Measurements from ENCODE around the gene BLMH. TPM values are rescaled to one million over a fixed set of nuclear protein-coding genes. Genes with fewer than 3 reads are reported as not detected.

The BLMH gene
- total RNA-seq, 1 experiment from 2014 or later = 33.7 TPM

DNA sequence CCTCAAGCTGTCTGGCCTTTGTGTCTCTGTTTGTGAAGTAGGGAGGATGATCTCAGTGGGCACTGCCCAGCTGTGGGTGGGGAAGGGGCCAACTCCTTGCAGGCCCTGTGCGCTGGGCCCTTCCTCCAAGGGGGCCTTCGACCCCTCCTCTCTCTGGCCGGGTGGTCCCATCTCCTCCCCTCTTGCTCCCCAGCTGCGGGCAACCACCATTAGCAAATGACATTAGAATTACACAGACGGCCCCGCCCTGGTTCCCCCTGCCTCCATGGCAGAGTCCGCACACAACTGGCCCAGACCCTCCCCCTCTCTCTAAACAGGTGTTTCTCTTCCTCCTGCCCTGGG is 53.8 kb downstream of the BLMH start:
- Mint-ChIP-seq H3K4me1 (ENCODE audit: low read depth, unreplicated experiment) (no peaks in the 10 kb centered on the region), H3K9me3 (ENCODE audit: low read depth, unreplicated experiment) (no peaks in the 10 kb centered on the region), H3K36me3 (ENCODE audit: insufficient read depth, unreplicated experiment) (no peaks in the 10 kb centered on the region), H3K4me3 (ENCODE audit: low read depth, unreplicated experiment) (no peak overlapping the region), H3K27ac (ENCODE audit: unreplicated experiment) (no peak overlapping the region), H3K27me3 (ENCODE audit: unreplicated experiment) (peaks cover 64% of the 10 kb centered on the region)
- DNase-seq = no peak
- intact Hi-C loops (cut with micrococcal nuclease; ENCODE audit: unreplicated experiment) = loop anchor here (5.0 to 10.0 kb wide), 2 partner anchors 113 to 136 kb away; no protein-coding TSS in a partner anchor
- CTCF ChIA-PET = interaction anchor here (5.1 kb wide), 1 partner anchor 133 kb away, joined by 29 read pairs; no protein-coding TSS in a partner anchor
- no TSS peak for BruUV-seq (replicated peaks)
- TF ChIP-seq, protein P1, sequence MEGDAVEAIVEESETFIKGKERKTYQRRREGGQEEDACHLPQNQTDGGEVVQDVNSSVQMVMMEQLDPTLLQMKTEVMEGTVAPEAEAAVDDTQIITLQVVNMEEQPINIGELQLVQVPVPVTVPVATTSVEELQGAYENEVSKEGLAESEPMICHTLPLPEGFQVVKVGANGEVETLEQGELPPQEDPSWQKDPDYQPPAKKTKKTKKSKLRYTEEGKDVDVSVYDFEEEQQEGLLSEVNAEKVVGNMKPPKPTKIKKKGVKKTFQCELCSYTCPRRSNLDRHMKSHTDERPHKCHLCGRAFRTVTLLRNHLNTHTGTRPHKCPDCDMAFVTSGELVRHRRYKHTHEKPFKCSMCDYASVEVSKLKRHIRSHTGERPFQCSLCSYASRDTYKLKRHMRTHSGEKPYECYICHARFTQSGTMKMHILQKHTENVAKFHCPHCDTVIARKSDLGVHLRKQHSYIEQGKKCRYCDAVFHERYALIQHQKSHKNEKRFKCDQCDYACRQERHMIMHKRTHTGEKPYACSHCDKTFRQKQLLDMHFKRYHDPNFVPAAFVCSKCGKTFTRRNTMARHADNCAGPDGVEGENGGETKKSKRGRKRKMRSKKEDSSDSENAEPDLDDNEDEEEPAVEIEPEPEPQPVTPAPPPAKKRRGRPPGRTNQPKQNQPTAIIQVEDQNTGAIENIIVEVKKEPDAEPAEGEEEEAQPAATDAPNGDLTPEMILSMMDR (IDR thresholded peaks at IDR 0.05; ENCODE audit: unreplicated experiment) = no peak

DNA sequence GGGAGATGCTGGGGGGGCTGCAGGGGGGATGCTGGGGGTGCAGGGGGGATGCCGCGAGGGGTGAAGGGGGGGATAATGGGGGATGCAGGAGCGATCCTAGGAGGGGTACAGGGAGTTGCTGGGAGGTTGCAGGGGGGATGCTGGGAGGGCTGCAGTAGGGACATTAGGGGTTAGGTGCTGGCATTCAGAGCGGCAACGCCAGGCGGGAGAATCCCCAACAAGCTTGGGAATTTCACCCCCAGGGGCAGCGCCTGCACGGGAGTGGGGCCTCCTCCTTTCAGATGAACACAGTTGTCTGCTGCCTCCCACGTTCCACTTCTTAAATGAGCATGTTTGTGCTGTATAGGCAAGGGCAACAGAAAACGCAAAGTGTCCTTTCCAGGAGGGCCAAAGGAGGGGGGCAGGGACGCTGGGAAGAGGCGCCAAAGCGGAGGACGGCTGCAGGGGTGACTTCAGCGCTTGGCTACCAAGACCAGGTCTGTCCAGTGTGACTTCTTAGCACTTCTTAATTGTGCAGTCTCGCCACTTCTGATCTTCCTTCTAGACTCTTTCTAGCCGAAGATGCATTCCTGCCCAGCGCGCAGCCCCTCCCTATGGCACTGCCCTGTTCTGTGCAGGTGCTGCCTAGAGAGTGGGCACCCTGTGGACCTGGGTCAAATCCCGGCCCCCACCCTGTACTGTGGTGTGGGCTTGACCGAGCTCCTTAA is 54.3 kb downstream of the BLMH start:
- intact Hi-C loops (cut with micrococcal nuclease; ENCODE audit: unreplicated experiment) = loop anchor here (5.0 to 10.0 kb wide), 2 partner anchors 113 to 135 kb away; no protein-coding TSS in a partner anchor
- CTCF ChIA-PET = interaction anchor here (1.0 to 5.1 kb wide), 3 partner anchors 99 to 132 kb away, joined by 6 to 29 read pairs (median 15); no protein-coding TSS in a partner anchor
- Mint-ChIP-seq H3K36me3 (ENCODE audit: insufficient read depth, unreplicated experiment) (no peaks in the 10 kb centered on the region), H3K4me3 (ENCODE audit: low read depth, unreplicated experiment) (no peak overlapping the region), H3K9me3 (ENCODE audit: low read depth, unreplicated experiment) (no peaks in the 10 kb centered on the region), H3K27ac (ENCODE audit: unreplicated experiment) (no peak overlapping the region), H3K27me3 (ENCODE audit: unreplicated experiment) (peaks cover 69% of the 10 kb centered on the region), H3K4me1 (ENCODE audit: low read depth, unreplicated experiment) (no peaks in the 10 kb centered on the region)
- DNase-seq = no peak
- no TSS peak for BruUV-seq (replicated peaks)
- TF ChIP-seq, protein P1 (IDR thresholded peaks at IDR 0.05; ENCODE audit: unreplicated experiment) = no peak

DNA sequence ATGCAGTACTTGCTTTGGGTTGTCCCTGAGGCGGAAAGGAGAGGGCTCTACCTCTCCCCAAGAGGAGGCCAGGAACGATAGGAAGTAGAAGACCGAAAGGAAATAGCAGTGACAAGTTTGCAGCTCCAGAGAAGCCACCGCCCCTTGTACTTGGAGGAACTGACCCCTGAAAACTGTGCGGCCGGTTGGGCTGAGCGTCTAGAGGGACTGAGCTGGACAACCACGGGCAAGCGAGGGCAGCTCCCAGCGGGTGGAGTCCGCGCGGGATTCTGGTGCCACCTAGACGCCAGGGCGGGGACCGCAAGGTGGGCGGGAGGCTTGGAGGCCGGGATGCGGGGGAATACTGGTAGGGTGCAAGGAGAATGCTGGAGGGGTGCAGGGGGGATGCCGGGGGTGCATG is 55.0 kb downstream of the BLMH start:
- Mint-ChIP-seq H3K27me3 (ENCODE audit: unreplicated experiment) (peaks cover 76% of the 10 kb centered on the region), H3K9me3 (ENCODE audit: low read depth, unreplicated experiment) (no peaks in the 10 kb centered on the region), H3K4me3 (ENCODE audit: low read depth, unreplicated experiment) (peak overlapping the region; percentile 77), H3K27ac (ENCODE audit: unreplicated experiment) (no peak overlapping the region), H3K4me1 (ENCODE audit: low read depth, unreplicated experiment) (no peaks in the 10 kb centered on the region), H3K36me3 (ENCODE audit: insufficient read depth, unreplicated experiment) (no peaks in the 10 kb centered on the region)
- DNase-seq = peak; percentile 81
- CTCF ChIA-PET = interaction anchor here (0.6 to 5.1 kb wide), 6 partner anchors 16 to 132 kb away, joined by 3 to 29 read pairs (median 4); no protein-coding TSS in a partner anchor
- intact Hi-C loops (cut with micrococcal nuclease; ENCODE audit: unreplicated experiment) = loop anchor here (5.0 to 10.0 kb wide), 2 partner anchors 112 to 134 kb away; no protein-coding TSS in a partner anchor
- BruUV-seq (replicated peaks) = no TSS peak
- TF ChIP-seq, protein P1 (IDR thresholded peaks at IDR 0.05; ENCODE audit: unreplicated experiment) = peak; percentile 40

DNA sequence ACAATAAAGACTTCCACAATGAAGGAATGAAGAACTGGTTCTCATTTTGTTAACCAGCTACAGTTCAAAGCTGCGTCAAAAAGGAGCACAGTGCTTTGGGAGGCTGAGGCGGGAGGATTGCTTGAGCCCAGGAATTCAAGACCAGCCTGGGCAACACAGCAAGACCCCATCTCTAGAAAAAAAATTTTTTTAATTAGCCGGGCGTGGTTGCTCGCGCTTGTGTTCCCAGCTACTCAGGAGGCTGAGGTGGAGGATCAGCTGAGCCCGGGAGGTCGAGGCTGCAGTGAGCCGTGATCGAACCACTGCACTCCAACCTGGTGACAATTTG is 55.5 kb downstream of the BLMH start:
- H3K4me1 Mint-ChIP-seq (ENCODE audit: low read depth, unreplicated experiment) = no peaks in the 10 kb centered on the region
- peak overlapping the region; percentile 77 for H3K4me3 Mint-ChIP-seq (ENCODE audit: low read depth, unreplicated experiment)
- no peak for DNase-seq
- no TSS peak for BruUV-seq (replicated peaks)
- intact Hi-C loops (cut with micrococcal nuclease; ENCODE audit: unreplicated experiment) = loop anchor here (5.0 to 10.0 kb wide), 2 partner anchors 111 to 134 kb away; no protein-coding TSS in a partner anchor
- H3K27ac Mint-ChIP-seq (ENCODE audit: unreplicated experiment) = no peak overlapping the region
- peaks cover 81% of the 10 kb centered on the region for H3K27me3 Mint-ChIP-seq (ENCODE audit: unreplicated experiment)
- H3K36me3 Mint-ChIP-seq (ENCODE audit: insufficient read depth, unreplicated experiment) = no peaks in the 10 kb centered on the region
- TF ChIP-seq, protein P1 (IDR thresholded peaks at IDR 0.05; ENCODE audit: unreplicated experiment) = no peak
- CTCF ChIA-PET = interaction anchor here (0.5 to 5.1 kb wide), 8 partner anchors 16 to 1077 kb away, joined by 3 to 29 read pairs (median 4); no protein-coding TSS in a partner anchor
- no peaks in the 10 kb centered on the region for H3K9me3 Mint-ChIP-seq (ENCODE audit: low read depth, unreplicated experiment)
